K562 (cell line): ENCODE results near the gene PHF20. TPM values are rescaled to one million over a fixed set of nuclear protein-coding genes. Genes with fewer than 3 reads are reported as not detected.

Experiments
- ARHGAP35 ChIP-seq: fragments of 450-650 bp; IDR thresholded peaks from 2 replicates; pipeline ENCODE4 v1.6.1; 2018; ENCODE audit not compliant: partially characterized antibody
- ATF1 ChIP-seq, 2 experiments: fragments of 450-650 bp in 1 of 2; IDR thresholded peaks; 2 replicates each; pipeline ENCODE4 v1.6.1; 2016; ENCODE audit warnings: missing compliant biosample characterization in 1 of 2, missing genetic modification characterization in 1 of 2
- DACH1 ChIP-seq: fragments of 450-650 bp; IDR thresholded peaks from 2 replicates; pipeline ENCODE4 v1.6.1; 2018; ENCODE audit not compliant: partially characterized antibody
- EP400 ChIP-seq: fragments of 450-650 bp; IDR thresholded peaks from 2 replicates; pipeline ENCODE4 v1.6.1; 2017; ENCODE audit warnings: antibody characterized with exemption, mild to moderate bottlenecking, moderate library complexity
- MCM7 ChIP-seq, 2 experiments: fragments of 450-650 bp; IDR thresholded peaks; 2 replicates each; pipeline ENCODE4 v1.6.1; 2016 to 2018
- NCOA2 ChIP-seq, 2 experiments: fragments of 450-650 bp; IDR thresholded peaks; 2 replicates each; pipeline ENCODE4 v1.6.1; 2018; ENCODE audit warnings: mild to moderate bottlenecking in 2 of 2, moderate library complexity in 1 of 2; ENCODE audit not compliant: partially characterized antibody in 2 of 2
- POLR3A ChIP-seq: IDR thresholded peaks from 2 replicates; pipeline ENCODE4 v1.6.1; 2011; ENCODE audit warnings: borderline replicate concordance, mild to moderate bottlenecking, moderate library complexity; ENCODE audit not compliant: insufficient read length, insufficient read depth; ENCODE audit errors: extremely low read depth
- SETDB1 ChIP-seq: IDR thresholded peaks from one replicate; pipeline ENCODE4 v1.6.1; 2012; ENCODE audit warnings: low read length, control low read depth, inconsistent platforms
- SMARCC2 ChIP-seq: fragments of 450-650 bp; IDR thresholded peaks from 2 replicates; pipeline ENCODE4 v1.6.1; 2017; ENCODE audit warnings: antibody characterized with exemption, moderate library complexity, mild to moderate bottlenecking, low read depth
- SRF ChIP-seq, 2 experiments: fragments of 250-450, 450-650 bp in 1 of 2; sonication (Bioruptor Pico) in 1 of 2; sonication (generic) in 1 of 2; formaldehyde crosslinking; IDR thresholded peaks; 2 replicates each; pipeline versions ENCODE4 v1.5.0 to v1.5.1; 2020 to 2022; ENCODE audit warnings: mild to moderate bottlenecking in 1 of 2, missing genetic modification reagents in 1 of 2
- SRSF7 ChIP-seq: fragments of 200-400 bp; formaldehyde crosslinking; optimal IDR thresholded peaks from 2 replicates; pipeline ENCODE3; 2017; ENCODE audit warnings: mild to moderate bottlenecking, low read depth, low read length
- WHSC1 ChIP-seq: IDR thresholded peaks from one replicate; pipeline ENCODE4 v1.6.1; 2012; ENCODE audit warnings: low read length, control low read depth, inconsistent platforms
- ZNF232 ChIP-seq: sonication (generic); formaldehyde crosslinking; IDR thresholded peaks from 2 replicates; pipeline ENCODE4 v1.8.0; 2022; ENCODE audit warnings: mild to moderate bottlenecking, missing genetic modification reagents
- ZNF347 ChIP-seq: fragments of 450-650 bp; formaldehyde crosslinking; IDR thresholded peaks from 2 replicates; pipeline ENCODE4 v1.4.0; 2020; ENCODE audit warnings: low read depth, mild to moderate bottlenecking, moderate library complexity
- polyA plus RNA-seq, 8 experiments: library from polyadenylated mRNA; depleted of rRNA in 4 of 8; stranded (reverse) in 5 of 8; unstranded in 3 of 8; fragments of >200 nt; fragmentation: Nextera tagmentation in 2 of 8; fragmentation: Illumina TruSeq in 1 of 8; extraction: Ambion mirVana in 2 of 8; extraction: Trizol in 1 of 8; gene quantifications; 2 replicates each; pipeline versions ENCODE4 v1.2.1 to v1.2.3, GENCODE V29; 2011 to 2014; ENCODE audit warnings: inconsistent platforms in 1 of 8, missing spikeins in 1 of 8
- total RNA-seq, 7 experiments: library from RNA; depleted of rRNA in 6 of 7; stranded (reverse); fragments of >200 nt in 6 of 7; fragmentation: Illumina TruSeq in 2 of 7; extraction: Trizol in 2 of 7; gene quantifications; 2 replicates each; pipeline versions ENCODE4 v1.2.1 to v1.2.3, GENCODE V29; 2011 to 2021; ENCODE audit warnings: low replicate concordance in 1 of 7
- TF ChIP-seq, protein P1 (sequence below): fragments of 450-650 bp; IDR thresholded peaks from 2 replicates; pipeline ENCODE4 v1.7.0; 2016; ENCODE audit warnings: borderline replicate concordance
- TF ChIP-seq, protein P2 (sequence below): sonication (generic); formaldehyde crosslinking; IDR thresholded peaks from 2 replicates; pipeline ENCODE4 v1.4.0; 2020; ENCODE audit warnings: mild to moderate bottlenecking, missing genetic modification reagents
- TF ChIP-seq, protein P3 (sequence below): fragments of 450-650 bp; formaldehyde crosslinking; IDR thresholded peaks from 2 replicates; pipeline ENCODE4 v1.4.0; 2020; ENCODE audit warnings: mild to moderate bottlenecking, moderate library complexity
- TF ChIP-seq, protein P4 (sequence below): sonication (generic); formaldehyde crosslinking; IDR thresholded peaks from 2 replicates; pipeline ENCODE4 v1.8.0; 2022; ENCODE audit warnings: mild to moderate bottlenecking, missing genetic modification reagents
- TF ChIP-seq, protein P5 (sequence below): fragments of 450-650 bp; IDR thresholded peaks from 2 replicates; pipeline ENCODE4 v1.6.1; 2016

PHF20 gene
- total and polyA plus RNA-seq, 9 of the 15 experiments (the other 6 are each of a cell fraction or from before 2014, with no cell fraction given), result 49.9 to 196 (median 70.7) TPM

DNA sequence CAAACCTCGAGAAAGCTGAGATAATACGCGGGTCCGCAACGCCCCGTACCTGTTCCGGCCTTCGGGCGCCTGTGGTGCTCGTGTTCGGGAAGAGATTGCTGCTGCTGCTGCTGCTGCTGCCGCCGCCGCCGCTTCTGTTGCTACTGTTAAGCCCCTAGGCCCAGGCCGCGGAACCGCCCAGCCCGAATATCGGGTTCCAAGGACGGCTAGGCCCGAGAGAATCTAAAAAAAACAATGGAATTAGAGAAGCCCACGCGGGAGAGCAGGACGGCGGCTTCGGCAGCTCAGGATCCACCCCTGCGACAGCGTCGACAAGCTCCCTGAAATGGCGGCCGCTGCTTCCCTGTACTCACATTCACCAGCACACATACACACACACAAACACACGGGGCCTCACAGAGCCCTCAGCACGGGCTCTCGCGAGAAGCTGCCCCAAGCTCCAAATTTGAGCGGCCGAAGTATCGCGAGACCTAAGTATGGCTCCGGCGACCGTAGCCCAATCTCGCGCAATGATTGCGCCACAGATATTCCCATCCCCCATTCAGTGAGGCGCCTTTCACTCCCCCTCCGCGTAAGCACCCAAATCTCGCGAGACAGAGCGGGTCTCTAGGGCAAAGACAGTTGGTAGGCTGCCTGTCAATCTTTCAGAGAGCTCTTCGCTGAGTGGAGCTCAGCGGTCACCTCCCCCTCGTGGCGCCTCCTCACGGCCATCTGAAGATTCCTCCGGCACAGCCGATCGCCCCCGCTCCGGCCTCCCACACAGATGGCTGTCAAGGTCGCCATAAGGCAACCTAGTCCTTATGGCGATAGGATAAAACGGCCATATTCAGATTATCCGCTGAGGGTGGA is 29.7 kb upstream of the PHF20 start, which contains the start of gene RBM39 (continued):
- TF ChIP-seq, protein P1, sequence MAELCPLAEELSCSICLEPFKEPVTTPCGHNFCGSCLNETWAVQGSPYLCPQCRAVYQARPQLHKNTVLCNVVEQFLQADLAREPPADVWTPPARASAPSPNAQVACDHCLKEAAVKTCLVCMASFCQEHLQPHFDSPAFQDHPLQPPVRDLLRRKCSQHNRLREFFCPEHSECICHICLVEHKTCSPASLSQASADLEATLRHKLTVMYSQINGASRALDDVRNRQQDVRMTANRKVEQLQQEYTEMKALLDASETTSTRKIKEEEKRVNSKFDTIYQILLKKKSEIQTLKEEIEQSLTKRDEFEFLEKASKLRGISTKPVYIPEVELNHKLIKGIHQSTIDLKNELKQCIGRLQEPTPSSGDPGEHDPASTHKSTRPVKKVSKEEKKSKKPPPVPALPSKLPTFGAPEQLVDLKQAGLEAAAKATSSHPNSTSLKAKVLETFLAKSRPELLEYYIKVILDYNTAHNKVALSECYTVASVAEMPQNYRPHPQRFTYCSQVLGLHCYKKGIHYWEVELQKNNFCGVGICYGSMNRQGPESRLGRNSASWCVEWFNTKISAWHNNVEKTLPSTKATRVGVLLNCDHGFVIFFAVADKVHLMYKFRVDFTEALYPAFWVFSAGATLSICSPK, result no peak
- TF ChIP-seq EP400 (peak; percentile 100), SETDB1 (no peak), MCM7 (IDR thresholded peaks at IDR 0.05) (no peak), ATF1 (CRISPR knock-in tag; IDR thresholded peaks at IDR 0.05) (no peak), ATF1 (tag; IDR thresholded peaks at IDR 0.05) (peak; percentile 98), ARHGAP35 (peak; percentile 100), ZNF347 (CRISPR knock-in tag) (no peak), DACH1 (peak; percentile 84), SRSF7 (no peak), NCOA2 (IDR thresholded peaks at IDR 0.05; ENCODE audit: partially characterized antibody in 2 of 2) (no peak), SRF (CRISPR knock-in tag; IDR thresholded peaks at IDR 0.05) (no peak), SMARCC2 (no peak), POLR3A (no peak), WHSC1 (no peak), ZNF232 (no peak)
- TF ChIP-seq, protein P2, sequence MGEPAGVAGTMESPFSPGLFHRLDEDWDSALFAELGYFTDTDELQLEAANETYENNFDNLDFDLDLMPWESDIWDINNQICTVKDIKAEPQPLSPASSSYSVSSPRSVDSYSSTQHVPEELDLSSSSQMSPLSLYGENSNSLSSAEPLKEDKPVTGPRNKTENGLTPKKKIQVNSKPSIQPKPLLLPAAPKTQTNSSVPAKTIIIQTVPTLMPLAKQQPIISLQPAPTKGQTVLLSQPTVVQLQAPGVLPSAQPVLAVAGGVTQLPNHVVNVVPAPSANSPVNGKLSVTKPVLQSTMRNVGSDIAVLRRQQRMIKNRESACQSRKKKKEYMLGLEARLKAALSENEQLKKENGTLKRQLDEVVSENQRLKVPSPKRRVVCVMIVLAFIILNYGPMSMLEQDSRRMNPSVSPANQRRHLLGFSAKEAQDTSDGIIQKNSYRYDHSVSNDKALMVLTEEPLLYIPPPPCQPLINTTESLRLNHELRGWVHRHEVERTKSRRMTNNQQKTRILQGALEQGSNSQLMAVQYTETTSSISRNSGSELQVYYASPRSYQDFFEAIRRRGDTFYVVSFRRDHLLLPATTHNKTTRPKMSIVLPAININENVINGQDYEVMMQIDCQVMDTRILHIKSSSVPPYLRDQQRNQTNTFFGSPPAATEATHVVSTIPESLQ, result peak; percentile 30; the same call in 1 of the 2 replicates
- TF ChIP-seq, protein P3, sequence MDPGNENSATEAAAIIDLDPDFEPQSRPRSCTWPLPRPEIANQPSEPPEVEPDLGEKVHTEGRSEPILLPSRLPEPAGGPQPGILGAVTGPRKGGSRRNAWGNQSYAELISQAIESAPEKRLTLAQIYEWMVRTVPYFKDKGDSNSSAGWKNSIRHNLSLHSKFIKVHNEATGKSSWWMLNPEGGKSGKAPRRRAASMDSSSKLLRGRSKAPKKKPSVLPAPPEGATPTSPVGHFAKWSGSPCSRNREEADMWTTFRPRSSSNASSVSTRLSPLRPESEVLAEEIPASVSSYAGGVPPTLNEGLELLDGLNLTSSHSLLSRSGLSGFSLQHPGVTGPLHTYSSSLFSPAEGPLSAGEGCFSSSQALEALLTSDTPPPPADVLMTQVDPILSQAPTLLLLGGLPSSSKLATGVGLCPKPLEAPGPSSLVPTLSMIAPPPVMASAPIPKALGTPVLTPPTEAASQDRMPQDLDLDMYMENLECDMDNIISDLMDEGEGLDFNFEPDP (CRISPR knock-in tag), result no peak
- TF ChIP-seq, protein P4, sequence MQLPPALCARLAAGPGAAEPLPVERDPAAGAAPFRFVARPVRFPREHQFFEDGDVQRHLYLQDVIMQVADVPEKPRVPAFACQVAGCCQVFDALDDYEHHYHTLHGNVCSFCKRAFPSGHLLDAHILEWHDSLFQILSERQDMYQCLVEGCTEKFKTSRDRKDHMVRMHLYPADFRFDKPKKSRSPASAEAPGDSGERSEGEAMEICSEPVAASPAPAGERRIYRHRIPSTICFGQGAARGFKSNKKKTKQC (CRISPR knock-in tag), result no peak
- TF ChIP-seq, protein P5, sequence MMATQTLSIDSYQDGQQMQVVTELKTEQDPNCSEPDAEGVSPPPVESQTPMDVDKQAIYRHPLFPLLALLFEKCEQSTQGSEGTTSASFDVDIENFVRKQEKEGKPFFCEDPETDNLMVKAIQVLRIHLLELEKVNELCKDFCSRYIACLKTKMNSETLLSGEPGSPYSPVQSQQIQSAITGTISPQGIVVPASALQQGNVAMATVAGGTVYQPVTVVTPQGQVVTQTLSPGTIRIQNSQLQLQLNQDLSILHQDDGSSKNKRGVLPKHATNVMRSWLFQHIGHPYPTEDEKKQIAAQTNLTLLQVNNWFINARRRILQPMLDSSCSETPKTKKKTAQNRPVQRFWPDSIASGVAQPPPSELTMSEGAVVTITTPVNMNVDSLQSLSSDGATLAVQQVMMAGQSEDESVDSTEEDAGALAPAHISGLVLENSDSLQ, result peak; percentile 100
